ENCODE measurements around the gene DLEC1. TPM values are rescaled to one million over a fixed set of nuclear protein-coding genes. Genes with fewer than 3 reads are reported as not detected.

The DLEC1 gene
- total and polyA plus RNA-seq, 9 of the 15 experiments (the other 6 are each of a cell fraction or from before 2014, with no cell fraction given): 0.07 to 0.08 TPM; not detected in 7

GRCh38 chr3:38149708-38150107 lies 110.7 kb downstream of the DLEC1 start (continued):
- TF ChIP-seq SREBF1 (IDR thresholded peaks at IDR 0.05; ENCODE audit: borderline replicate concordance, low read depth, low read length): no peak
- TF ChIP-seq ZNF384 (IDR thresholded peaks at IDR 0.05; ENCODE audit: low read depth, low read length): no peak
- TF ChIP-seq LCOR (CRISPR knock-in tag; IDR thresholded peaks at IDR 0.05): 0 out of 2 replicates have a peak, but pooled peaks have one; percentile 54
- TF ChIP-seq KLF16 (IDR thresholded peaks at IDR 0.05): no peak
- TF ChIP-seq MCM2 (IDR thresholded peaks at IDR 0.05; ENCODE audit: low read depth): no peak
- TF ChIP-seq ZBTB34 (CRISPR knock-in tag; IDR thresholded peaks at IDR 0.05): no peak
- 0 out of 2 replicates have a peak, but pooled peaks have one; percentile 31 for TF ChIP-seq SMAD4 (CRISPR knock-in tag; conservative IDR thresholded peaks at IDR 0.05)
- peak; percentile 38 for TF ChIP-seq PRDM10 (IDR thresholded peaks at IDR 0.05; ENCODE audit: partially characterized antibody)
- no peak for TF ChIP-seq ZFP1 (CRISPR knock-in tag; IDR thresholded peaks at IDR 0.05)
- no peak for TF ChIP-seq NR2C1 (IDR thresholded peaks at IDR 0.05)
- peak; percentile 50; the same call in 1 of the 2 replicates for TF ChIP-seq NR2C1 (tag; IDR thresholded peaks at IDR 0.05)
- TF ChIP-seq CHD4 (IDR thresholded peaks at IDR 0.05; ENCODE audit: insufficient read depth, insufficient replicate concordance, low read depth, low read length, poor library complexity, severe bottlenecking): peak; percentile 16
- no peak for TF ChIP-seq THRAP3 (IDR thresholded peaks at IDR 0.05; ENCODE audit: borderline replicate concordance)
- peak; percentile 45; the same call in 1 of the 2 replicates for TF ChIP-seq ZNF589 (CRISPR knock-in tag; IDR thresholded peaks at IDR 0.05; ENCODE audit: low read depth)
- TF ChIP-seq CHD1 (IDR thresholded peaks at IDR 0.05; ENCODE audit: low read length): no peak
- no peak for TF ChIP-seq POLR2AphosphoS2 (IDR thresholded peaks at IDR 0.05; ENCODE audit: low read length)
- TF ChIP-seq GMEB1 (CRISPR knock-in tag; IDR thresholded peaks at IDR 0.05): 0 out of 2 replicates have a peak, but pooled peaks have one; percentile 12
- TF ChIP-seq CSDE1 (IDR thresholded peaks at IDR 0.05): no peak
- peak; percentile 43; the same call in 1 of the 2 replicates for TF ChIP-seq RNF2 (IDR thresholded peaks at IDR 0.05)
- TF ChIP-seq RCOR1 (IDR thresholded peaks at IDR 0.05; ENCODE audit: borderline replicate concordance in 1 of 2, low read depth in 2 of 2, low read length in 2 of 2): 0 out of 4 replicates have a peak, but pooled peaks of 1 of the 2 experiments have one; percentile 35
- TF ChIP-seq SPI1 (IDR thresholded peaks at IDR 0.05; ENCODE audit: borderline replicate concordance, low read depth, low read length): peak; percentile 29; the same call in 1 of the 2 replicates
